Caki2 (cell line): ENCODE data around the gene RAB31. TPM values are rescaled to one million over a fixed set of nuclear protein-coding genes. Genes with fewer than 3 reads are reported as not detected.

ENCODE experiments used
- DNase-seq: peaks from one replicate; pipeline ENCODE4 v3.0.0-alpha.2; 2015; ENCODE audit warnings: low read depth
- in situ Hi-C: cut with HindIII; loops from 2 replicates; pipeline ENCODE4 v1.10.0; 2016; ENCODE audit warnings: low sequenced_read_pairs, low pct_unique_long_range_greater_than_20kb, mixed read lengths
- total RNA-seq: library from RNA; depleted of rRNA; stranded (reverse); fragments of >200 nt; shearing (Covaris generic); gene quantifications from 2 replicates; pipeline ENCODE4 v1.2.3, GENCODE V29; 2014; ENCODE audit warnings: low replicate concordance

The RAB31 gene
- total RNA-seq, 1 experiment from 2014 or later = 18.3 TPM

DNA sequence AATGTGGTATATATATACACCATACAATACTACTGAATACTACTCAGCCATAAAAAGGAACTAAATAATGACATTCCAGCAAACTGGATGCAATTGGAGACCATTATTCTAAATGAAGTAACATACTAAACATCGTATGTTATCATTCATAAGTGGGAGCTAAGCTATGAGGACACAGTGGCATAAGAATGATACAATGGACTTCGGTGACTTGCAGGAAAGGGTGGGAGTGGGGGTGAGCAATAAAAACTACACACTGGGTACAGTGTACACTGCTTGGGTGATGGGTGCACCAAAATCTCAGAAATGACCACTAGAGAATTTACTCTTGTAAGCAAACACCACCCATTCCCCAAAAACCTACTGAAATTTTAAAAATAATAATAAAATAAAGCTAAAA, 87.9 kb downstream of the RAB31 start:
- no peak for DNase-seq
- in situ Hi-C loops = no loop called here

DNA sequence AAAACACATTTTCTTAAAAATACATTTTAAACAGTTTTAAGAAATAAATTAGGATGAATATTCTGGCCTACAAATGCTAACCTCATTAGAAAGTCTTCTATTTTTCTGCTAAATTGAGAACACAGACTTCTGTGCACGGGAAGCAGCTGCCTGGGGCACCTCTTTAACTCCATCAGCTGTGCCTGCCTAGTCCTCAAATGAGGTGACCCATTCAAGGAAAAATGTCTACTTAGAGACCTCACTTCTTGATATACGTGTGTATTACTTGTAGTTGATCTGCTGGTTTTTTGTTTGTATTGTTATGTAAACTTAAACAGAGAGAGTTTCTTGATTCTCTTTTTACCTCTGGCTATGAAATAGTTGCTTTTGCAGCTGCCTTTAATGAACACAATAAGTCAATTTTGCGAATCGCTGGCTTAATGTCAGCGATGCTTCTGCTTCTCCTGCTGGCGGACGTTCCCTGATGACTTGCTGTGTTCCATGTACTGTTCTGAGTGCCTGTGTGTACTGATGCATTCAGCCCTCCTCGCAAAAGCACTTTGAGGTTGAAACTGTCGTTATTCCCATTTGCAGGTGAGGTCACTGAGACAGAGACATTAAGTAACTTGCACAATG, 88.9 kb downstream of the RAB31 start:
- peak; percentile 35 for DNase-seq
- in situ Hi-C loops = no loop called here

DNA sequence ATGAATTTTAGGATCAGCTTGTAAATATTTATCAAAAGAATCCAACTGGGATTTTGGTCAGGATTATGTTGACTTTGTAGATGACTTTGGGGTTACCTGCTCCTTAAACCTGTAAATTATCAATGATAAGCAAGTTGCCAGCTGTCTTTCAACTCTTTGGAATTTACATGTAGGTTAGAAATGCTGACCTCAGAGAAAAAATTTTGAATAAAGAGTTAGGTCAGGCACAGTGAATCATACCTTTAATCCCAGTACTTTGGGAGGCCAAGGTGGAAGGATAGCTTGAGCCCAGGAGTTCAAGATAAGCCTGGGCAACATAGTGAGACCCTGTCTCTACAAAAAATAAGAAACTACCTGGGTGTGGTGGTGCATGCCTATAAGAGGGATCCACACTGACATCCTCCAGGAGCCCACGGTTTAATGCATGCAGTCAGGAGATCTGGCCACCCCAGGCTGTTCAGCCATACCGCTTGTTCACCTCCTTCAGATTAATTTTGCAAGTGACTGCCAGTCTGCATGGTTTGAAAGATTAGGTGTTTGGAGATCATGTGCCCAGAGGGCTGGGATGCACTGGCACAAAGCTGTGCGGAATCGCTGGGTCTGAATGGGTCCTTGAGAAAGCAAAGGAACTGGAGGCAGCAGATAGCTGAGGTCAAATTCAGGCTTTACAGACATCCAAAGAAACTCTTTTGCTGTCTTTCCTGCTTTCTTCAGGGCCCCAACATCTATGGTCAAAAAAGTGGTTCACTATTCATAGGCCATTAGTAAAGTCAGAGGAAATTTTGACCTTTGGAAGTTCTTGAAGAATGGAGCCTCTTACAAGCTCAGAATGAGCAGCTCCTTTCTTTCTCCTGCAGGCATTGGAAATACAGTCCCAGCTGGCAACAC, 94.3 kb downstream of the RAB31 start:
- no peak for DNase-seq
- in situ Hi-C loops = no loop called here

DNA sequence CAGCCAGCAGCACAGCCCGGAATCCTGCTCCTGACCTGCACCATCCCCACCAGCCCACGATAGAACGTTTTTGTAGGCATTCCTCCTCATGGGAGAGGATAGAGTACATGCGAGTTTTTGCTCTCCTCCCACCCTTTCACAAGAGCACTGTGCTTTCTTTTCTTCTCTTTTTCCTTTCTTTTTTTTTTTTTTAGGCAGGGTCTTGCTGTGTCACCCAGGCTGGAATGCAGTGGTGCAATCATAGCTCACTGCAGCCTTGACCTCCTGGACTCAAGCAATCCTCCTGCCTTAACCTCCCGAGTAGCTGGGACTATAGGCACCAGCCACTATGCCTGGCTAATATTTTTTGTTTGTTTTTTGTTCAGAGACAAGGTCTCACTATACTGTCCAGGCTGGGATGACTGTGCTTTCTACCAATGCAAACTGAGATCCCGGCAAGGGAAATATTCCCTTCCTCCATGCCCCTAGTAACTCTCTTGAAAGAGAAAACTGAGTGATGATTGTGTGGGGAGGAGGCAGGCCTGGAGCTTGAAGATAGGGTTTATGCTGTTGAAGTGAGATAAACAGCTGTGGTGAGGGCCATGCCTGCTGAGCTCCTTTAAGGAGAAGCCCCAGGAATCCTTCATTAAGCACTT, 95.1 kb downstream of the RAB31 start:
- in situ Hi-C loops = no loop called here
- no peak for DNase-seq

DNA sequence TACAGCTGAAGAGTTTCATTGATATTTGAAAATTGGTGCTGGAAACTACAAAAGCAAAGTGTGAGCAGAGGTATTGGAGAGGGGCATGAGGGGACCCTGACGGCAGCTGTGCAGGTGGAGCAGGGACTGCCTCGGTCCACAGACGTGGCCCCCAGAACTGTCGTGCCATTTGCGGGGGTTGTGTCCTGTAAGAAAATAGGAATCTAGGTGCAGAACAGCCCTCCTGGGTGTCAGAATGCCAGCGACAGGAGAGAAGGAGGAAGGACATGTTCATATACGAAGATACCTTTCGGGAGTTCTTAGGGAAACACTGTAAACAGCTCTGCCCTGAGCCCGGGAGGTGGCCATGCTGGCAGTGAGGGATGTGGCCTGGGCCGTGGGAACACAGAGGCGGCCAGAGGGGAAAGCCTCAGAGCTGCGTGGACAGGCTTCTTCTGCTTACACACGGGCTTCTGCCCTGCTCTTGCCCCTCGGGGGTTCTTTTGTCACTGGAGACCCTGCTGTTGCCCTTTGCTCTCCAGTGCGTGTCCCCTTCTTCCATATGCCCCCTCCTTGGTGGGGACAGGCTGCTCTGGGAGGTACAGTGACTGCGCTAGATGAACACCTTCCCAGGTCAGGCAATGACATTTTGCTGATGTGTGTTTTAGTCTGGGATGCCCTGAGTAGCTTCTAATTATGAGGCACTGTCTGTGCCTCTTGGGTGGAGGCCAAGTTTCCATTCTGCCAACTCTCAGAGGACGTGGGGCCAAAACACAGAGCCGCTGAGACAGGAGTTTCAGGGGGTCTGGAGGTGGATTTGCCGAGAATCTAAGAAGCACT, 95.8 kb downstream of the RAB31 start:
- no peak for DNase-seq
- in situ Hi-C loops = no loop called here

DNA sequence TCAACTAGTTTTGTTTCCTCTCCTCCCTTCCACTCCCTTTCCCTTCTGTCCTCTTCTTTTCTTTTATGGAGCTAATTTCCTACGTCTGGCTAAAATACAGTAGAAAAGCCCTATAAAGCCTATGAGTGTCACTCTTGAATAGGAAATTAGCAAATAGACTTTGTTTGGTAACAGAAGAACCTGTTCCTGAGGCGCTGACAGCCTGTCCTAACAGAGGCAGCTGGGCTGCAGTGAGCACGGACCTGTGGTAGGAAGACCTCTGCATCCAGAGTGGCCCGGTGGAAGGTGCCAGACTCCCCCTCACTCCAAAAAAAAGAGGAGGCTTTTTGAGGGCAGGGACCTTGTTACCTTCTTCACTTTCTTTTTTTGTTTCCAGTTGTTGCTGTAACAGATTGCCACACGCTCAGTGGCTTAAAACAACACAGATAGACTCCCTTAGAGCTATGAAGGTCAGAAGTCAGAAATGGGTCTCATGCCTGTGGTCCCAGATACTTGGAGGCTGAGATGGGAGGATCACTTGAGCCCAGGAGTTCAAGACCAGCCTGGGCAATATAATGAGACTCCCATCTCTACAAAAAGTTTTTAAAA, 96.5 kb downstream of the RAB31 start:
- in situ Hi-C loops = no loop called here
- DNase-seq = no peak

DNA sequence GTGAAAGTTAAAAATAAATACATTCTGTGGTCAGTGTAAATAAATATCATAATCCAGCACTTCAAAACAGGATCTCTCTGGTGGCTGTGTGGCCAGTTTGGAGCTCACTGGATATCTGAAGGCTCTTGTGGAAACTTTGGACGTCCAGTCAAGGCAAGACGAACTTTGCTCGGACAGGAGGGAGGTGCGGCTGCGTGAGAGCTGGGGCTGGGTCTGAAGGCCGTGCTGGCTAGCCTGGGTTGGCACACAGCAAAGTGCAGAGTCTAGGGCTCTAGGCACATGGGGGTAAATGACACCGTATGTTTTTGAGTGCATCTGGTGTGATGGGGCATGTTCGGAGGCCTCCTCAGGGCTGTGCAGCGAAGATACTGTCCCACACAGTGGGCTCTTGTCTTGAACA, 98.8 kb downstream of the RAB31 start:
- in situ Hi-C loops = no loop called here
- DNase-seq = no peak

DNA sequence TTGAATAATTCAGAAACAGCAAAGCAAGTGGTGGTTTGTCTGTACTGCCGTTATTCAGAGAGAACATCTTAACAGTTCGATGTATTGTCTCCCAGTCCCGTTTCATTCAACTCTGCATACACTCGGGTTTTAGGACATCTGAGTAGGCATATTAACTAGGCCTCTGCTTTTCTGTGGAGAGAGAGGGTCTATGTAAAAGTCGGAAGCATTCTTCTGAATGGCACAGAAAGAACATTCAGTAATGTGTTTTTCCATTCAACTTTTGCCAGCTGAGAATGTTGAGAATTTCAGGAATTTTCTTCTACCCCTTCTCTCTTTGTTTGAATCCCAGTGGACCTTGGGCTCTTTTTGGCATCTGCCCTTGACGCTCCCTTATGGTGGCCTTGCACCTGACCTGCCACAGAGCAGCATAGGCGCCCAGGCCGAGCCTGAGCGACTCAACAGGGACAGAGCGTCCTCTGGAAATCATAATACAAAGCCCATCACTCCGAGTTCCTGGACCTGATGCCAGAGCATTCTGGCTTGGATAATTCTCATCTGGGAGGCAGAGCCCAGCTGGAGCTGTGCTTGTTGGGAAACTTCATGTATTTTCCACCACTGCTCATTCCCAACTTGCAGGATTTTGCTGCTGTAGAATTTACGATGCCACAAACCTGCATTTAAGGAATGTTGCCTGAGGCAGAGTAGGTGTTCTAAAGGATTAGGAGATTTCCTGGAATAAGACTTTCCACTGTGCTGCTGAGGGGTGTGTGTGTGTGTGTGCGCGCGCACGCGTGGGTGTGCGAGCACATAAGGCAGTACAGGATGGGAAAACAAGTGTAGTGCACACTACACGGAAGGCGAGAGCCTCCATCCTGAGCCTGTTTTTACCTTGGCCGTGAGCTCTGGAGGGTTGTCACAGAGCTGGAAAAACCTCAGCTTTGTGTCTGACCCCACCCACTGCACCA, 100.5 kb downstream of the RAB31 start:
- in situ Hi-C loops = no loop called here
- DNase-seq = no peak

DNA sequence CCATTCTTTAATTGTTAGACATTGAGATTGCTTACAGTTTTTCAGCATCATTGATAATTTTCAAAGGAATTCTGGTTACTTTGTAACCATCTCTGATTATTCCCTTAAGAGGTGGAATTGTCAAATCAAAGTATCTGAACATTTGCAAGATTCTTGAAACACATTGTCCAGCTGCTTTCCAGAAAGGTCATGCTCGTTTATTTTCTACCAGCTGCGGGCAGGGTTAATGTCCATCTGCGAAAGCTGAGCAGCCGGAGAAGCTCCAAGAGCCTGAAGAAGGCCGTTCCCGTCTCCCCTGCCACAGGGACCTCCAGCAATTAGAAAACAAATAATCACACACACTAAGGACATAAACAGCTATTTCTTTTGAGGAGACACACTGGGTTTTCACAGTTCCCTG, 101.6 kb downstream of the RAB31 start:
- in situ Hi-C loops = no loop called here
- no peak for DNase-seq

DNA sequence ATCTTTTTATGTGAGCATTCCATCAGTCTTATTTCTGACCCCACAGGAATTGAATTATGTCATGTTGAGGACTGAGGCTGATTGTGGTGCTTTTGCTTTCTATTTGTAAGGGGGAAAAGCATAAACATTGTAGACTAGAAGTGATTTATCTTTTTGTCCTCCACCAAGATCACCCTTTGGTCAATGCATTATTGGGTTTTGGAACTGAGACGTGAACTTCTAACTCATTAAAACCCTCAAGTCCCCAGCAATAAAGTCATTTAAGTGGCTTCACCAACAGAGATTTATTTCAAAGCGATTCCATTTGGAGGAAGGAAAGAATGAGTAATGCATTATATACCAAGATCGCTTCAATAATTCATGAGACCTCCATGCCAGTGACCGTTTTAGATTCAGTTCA, 102.2 kb downstream of the RAB31 start:
- DNase-seq = no peak
- in situ Hi-C loops = no loop called here

DNA sequence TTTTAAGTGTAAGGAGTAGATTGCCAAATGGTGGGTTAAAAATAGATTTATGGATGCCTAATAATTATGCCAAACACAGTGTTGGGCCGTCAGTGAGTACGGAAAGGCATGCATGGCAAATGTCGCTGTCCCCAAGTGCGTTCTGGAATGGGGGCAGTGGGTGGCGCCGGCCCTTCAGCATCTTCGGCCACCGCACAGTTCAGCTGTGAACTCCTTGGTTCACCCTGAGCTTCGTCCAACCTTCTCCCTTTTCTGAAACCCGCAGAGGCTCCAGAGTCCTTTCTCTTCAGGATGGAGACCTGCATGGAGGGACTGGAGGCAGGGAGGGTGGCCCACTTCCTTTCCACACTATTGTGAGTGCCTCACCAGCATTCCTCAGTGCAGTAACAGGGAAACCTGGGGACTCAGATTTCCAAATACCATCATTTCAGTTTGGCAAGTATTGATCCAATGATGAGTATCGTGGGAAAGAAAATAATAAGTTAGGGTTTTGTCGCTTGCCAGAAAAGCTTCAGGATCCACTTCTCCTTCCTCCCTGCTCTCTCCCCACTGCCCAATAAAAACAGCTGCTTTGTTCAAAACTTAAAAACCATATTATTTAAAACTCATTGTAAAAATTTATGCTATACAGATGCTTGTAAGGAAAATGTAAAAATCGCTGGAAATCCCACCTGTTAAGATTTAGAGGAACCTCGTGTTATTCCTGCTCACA, 103.0 kb downstream of the RAB31 start:
- in situ Hi-C loops = no loop called here
- DNase-seq = no peak

DNA sequence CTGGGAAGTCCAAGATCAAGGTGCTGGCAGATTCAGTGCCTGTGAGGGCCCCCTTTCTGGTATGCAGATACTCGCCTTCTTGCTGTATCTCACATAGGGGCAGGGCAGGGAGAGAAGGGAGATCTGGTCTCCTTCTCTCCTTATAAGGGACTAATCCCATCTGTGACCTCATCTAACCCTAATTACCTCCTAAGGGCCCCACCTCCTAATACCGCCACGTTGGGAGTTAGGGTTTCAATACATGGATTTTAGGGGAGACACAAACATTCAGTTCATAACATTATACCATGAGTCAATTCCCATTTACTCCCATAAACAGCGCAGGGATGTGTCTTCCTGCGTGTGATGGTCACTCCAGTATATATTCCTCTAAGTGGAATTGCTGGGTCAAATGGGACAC, 103.9 kb downstream of the RAB31 start:
- in situ Hi-C loops = no loop called here
- no peak for DNase-seq

DNA sequence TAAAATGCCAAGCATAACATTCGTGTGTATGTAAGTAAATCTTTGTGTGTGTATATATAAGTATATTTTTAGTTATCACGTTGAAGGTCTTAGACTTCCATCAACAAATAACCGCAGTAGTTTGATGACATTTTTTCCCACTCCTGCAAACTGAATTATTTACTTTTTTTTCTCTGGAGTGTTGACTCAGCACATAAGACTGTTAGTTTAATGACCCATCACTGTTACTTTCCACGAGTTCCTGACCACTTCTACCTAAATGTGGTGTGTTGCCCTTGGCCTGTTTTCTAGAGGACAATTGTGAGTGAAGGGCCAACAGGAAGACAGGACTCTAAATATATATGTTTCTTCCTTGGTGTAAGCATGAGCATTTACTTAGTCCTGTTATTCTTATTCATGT, 106.3 kb downstream of the RAB31 start:
- in situ Hi-C loops = no loop called here
- peak; percentile 58 for DNase-seq

DNA sequence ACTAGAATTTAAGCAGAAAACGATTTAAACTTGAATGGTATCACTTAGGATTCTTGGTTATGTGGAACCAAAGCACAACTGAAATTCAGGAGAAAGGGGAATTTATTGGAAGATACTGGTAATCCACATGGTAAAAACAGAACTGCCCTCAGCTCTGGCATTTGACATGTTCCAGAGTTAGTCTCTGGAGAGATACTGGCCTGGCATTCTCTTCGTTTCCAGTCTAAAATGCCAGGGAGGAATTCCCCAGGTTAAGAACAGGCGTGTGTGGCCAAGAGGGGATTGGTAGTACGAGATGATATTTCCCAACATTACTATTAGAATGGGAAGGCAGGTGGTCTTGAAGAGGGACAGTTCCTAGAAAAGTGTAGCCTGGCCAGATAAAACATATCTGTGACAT, 109.2 kb downstream of the RAB31 start:
- no peak for DNase-seq
- in situ Hi-C loops = no loop called here

DNA sequence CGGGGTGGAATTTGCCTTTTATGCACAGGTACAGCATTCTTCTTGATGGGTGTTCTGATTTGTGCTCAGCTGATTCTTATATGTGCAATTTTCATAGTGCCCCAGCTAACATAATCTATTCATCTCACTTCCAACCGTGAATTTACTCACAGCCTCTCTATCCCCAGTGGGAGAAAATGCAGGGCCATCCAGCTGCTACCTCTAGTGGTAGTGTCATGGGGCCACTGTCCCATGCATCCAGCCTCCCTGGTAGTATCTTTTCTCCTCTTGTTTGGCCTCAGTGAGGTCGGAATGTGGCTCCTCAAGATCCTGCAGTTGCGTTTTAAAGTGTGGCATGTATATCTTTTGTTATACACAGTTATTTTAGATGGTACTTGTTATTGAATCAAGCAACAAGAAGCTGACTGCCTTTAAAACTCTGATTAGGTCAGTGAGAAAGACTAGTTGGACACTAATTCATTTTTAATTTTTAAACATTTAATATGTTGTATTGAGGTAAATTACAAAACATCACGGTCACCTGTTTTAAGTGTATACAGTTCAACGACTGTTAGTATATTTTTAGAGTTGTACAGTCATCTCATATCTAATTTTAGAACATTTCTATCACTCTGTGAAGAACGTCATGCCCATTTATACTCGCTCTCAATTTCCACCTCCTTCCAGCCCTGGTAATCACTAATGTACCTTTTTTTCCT, 109.8 kb downstream of the RAB31 start:
- in situ Hi-C loops = no loop called here
- DNase-seq = no peak

DNA sequence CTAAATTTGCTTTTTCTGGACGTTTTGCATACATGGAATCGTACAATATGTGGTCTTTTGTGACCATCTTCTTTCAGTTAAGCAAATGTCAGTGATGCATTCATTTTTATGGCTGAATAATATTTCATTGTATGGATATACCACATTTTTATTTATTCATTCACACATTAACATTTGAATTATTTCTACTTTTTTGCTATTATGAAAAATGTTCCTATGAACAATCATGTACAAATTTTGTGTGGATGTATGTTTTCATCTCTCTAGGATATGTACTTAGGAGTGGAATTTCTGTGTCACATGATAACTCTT, 110.3 kb downstream of the RAB31 start:
- in situ Hi-C loops = no loop called here
- no peak for DNase-seq
